ENCODE results near the gene IGLL1. TPM values are rescaled to one million over a fixed set of nuclear protein-coding genes. Genes with fewer than 3 reads are reported as not detected.

The IGLL1 gene
- total and polyA plus RNA-seq, 8 donors = 0.26 TPM; not detected in 7

GRCh38 chr22:23557467-23557866 lies 22.6 kb downstream of the IGLL1 start:
- ATAC-seq = no peak
- Histone ChIP-seq H3K9me3 (no peaks in the 10 kb centered on the region), H3K4me1 (no peaks in the 10 kb centered on the region), H3K27me3 (no peaks in the 10 kb centered on the region), H3K4me3 (no peak overlapping the region), H3K36me3 (no peaks in the 10 kb centered on the region), H3K27ac (no peak overlapping the region)
- TF ChIP-seq CTCF (IDR thresholded peaks at IDR 0.05) = no peak
- WGBS, 2 donors = 75 to 82% methylated on average over 4 of the region's 4 CpGs
- intact Hi-C loops (cut with DNase I) = no loop called here
- no peak for FAIRE-seq
- DNase-seq = no peak

- Histone ChIP-seq H3K36me3 (no peaks in the 10 kb centered on the region), H3K4me3 (no peak overlapping the region), H3K4me1 (no peaks in the 10 kb centered on the region), H3K9me3 (no peaks in the 10 kb centered on the region), H3K27me3 (no peaks in the 10 kb centered on the region), H3K27ac (no peak overlapping the region)
- FAIRE-seq = no peak
- intact Hi-C loops (cut with DNase I) = no loop called here
- ATAC-seq = no peak
- DNase-seq = no peak
- no peak for TF ChIP-seq CTCF (IDR thresholded peaks at IDR 0.05)
- WGBS, 2 donors = 88 to 91% methylated on average over 7 of the region's 7 CpGs
These were observed 23.1 kb downstream of the IGLL1 start for GRCh38 chr22:23557036-23557435.

- no peaks in the 10 kb centered on the region for H3K4me1 ChIP-seq
- intact Hi-C loops (cut with DNase I) = no loop called here
- H3K36me3 ChIP-seq = no peaks in the 10 kb centered on the region
- no peaks in the 10 kb centered on the region for H3K9me3 ChIP-seq
- no peak overlapping the region for H3K4me3 ChIP-seq
- no peaks in the 10 kb centered on the region for H3K27me3 ChIP-seq
- no peak for DNase-seq
- 65 to 74% methylated on average over 7 of the region's 7 CpGs for WGBS, 2 donors
- no peak for ATAC-seq
- TF ChIP-seq CTCF (IDR thresholded peaks at IDR 0.05) = no peak
- no peak for FAIRE-seq
- no peak overlapping the region for H3K27ac ChIP-seq
These were observed 24.0 kb downstream of the IGLL1 start for GRCh38 chr22:23556026-23556620.

- FAIRE-seq (no peak), DNase-seq (no peak), ATAC-seq (no peak)
- no peaks in the 10 kb centered on the region for H3K4me1 ChIP-seq
- WGBS, 2 donors = 63 to 84% methylated on average over 8 of the region's 8 CpGs
- H3K36me3 ChIP-seq = no peaks in the 10 kb centered on the region
- intact Hi-C loops (cut with DNase I) = no loop called here
- H3K4me3 ChIP-seq = no peak overlapping the region
- no peak overlapping the region for H3K27ac ChIP-seq
- H3K27me3 ChIP-seq = no peaks in the 10 kb centered on the region
- TF ChIP-seq CTCF (IDR thresholded peaks at IDR 0.05) = no peak
- no peaks in the 10 kb centered on the region for H3K9me3 ChIP-seq
These were observed 25.0 kb downstream of the IGLL1 start for GRCh38 chr22:23555118-23555517.

- no peaks in the 10 kb centered on the region for H3K36me3 ChIP-seq
- FAIRE-seq = no peak
- H3K4me3 ChIP-seq = no peak overlapping the region
- no peak overlapping the region for H3K27ac ChIP-seq
- H3K9me3 ChIP-seq = no peaks in the 10 kb centered on the region
- no peaks in the 10 kb centered on the region for H3K27me3 ChIP-seq
- WGBS, 2 donors = 75 to 81% methylated on average over 21 of the region's 21 CpGs
- DNase-seq = no peak
- H3K4me1 ChIP-seq = no peaks in the 10 kb centered on the region
- ATAC-seq = no peak
- intact Hi-C loops (cut with DNase I) = no loop called here
- no peak for TF ChIP-seq CTCF (IDR thresholded peaks at IDR 0.05)
These were observed 25.9 kb downstream of the IGLL1 start for GRCh38 chr22:23553924-23554870.

Data from pancreas (tissue), 10 donors.